ENCODE measurements around the gene PCAT6.
"Not testable (repeated sequence)": the region's sequence is repeated elsewhere in the genome, so short reads cannot be mapped to it uniquely, and the experiment has no call there.

PCAT6 gene

GRCh38 chr1:202810615-202811295, at the start of gene PCAT6:
Gene PCAT6, plus strand, starts transcription at chr1:202810954.
- peak; percentile 93 for DNase-seq (ENCODE audit: low read depth)

- DNase-seq (ENCODE audit: low read depth) = no peak
These were observed 48.7 kb upstream of the PCAT6 start for GRCh38 chr1:202762019-202762418.

GRCh38 chr1:202765721-202766120, 45.0 kb upstream of the PCAT6 start:
- DNase-seq (ENCODE audit: low read depth) = no peak

DNA sequence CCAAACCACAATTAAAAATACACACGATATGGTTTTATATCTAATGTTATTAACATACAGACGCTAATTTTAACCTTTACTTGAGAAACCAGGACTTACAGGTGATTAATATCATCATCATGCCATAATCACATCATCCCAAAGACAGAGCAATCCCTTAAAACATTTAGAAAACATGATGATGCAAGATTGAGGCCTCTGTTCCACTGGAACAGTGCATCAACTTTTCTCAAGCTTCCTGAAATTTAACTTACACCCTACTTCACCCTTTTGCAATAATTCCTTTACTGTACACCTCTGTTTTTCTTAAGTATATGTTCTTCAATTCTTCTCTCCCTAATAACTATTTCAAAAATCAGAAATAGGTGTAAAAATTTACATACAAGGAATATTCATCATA, 40.6 kb upstream of the PCAT6 start:
- no peak for DNase-seq (ENCODE audit: low read depth)

GRCh38 chr1:202781180-202781579, 29.6 kb upstream of the PCAT6 start:
- no peak for DNase-seq (ENCODE audit: low read depth)

- no peak for DNase-seq (ENCODE audit: low read depth)
These were observed 23.9 kb upstream of the PCAT6 start for GRCh38 chr1:202786804-202787203.

- no peak for DNase-seq (ENCODE audit: low read depth)
These were observed 22.0 kb upstream of the PCAT6 start for GRCh38 chr1:202788800-202789199.

DNA sequence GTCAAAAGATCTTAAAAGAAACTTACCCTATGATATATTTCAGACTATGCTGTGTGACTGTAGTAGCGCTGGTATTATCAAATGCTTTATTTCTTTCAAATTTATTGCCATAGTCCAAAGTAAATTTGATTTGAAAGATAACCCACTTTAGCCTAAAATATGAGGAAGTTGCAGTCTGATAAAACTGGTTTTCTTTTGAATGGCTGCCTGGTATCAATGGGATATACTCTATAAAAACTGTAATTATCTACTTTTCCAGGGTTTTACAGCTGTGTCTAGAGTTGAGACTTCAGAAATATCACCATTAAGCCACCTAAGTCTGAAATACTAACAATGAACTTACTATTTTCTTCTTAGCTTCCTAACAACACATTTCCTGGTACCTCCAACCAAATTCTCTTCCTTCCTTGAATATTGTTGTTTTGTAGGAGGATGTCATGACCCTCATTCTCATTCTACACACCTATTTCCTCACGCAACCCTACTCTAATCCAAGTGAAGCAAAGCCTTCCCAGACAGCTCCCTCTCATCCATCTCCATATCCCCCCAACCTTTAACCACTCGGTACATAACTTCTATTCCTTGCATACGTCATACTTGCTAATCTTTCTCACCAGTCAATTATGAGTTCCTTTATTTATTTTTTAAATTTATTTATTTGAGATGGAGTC, 19.5 kb upstream of the PCAT6 start:
- DNase-seq (ENCODE audit: low read depth) = no peak

DNA sequence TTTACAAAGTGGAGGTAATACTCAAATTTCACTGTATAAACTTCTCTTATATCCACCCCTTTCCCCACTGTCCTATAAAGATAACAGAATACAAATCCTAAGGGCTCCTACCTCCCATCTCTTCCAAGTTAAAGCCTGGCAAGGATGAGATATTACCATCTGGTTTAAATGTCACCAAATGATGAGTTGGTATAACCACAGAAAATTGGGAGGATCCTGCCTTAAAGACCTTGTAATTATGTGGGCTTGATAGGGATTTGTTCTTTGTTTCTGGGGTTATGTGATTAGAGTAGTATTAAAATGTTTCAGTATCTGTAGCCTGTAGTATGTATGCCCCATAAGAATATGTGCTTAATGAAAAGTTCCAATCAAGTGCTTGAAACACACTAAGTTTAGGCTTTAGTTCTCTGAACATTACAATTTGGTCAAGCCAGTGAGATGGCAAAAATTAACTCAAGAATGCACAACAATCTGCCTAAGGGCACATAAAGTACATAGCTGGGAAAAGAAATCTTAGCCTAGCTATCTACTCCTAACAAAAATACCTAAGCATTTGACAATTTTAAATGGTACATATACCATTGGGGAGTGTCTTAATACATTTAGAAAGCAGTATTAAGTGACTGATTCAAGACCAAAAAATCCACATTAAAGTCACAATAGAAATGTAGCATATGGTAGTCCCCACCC, 16.6 kb upstream of the PCAT6 start:
- no peak for DNase-seq (ENCODE audit: low read depth)

DNA sequence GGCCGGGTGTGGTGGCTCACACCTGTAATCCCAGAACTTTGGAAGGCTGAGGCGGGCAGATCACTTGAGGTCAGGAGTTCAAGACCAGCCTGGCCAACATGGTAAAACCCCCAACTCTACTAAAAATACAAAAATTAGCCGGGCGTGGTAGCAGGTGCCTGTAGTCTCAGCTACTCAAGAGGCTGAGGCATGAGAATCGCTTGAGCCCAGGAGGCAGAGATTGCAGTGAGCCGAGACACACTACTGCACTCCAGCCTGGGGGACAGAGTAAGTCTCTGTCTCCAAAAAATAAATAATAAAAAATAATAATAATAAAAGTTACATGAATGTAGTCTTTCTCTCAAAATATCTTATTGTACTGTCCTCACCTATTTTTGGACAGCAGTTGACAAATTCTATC, 15.8 kb upstream of the PCAT6 start:
- DNase-seq (ENCODE audit: low read depth) = not testable (repeated sequence)

GRCh38 chr1:202796670-202797069, 14.1 kb upstream of the PCAT6 start:
- no peak for DNase-seq (ENCODE audit: low read depth)

DNA sequence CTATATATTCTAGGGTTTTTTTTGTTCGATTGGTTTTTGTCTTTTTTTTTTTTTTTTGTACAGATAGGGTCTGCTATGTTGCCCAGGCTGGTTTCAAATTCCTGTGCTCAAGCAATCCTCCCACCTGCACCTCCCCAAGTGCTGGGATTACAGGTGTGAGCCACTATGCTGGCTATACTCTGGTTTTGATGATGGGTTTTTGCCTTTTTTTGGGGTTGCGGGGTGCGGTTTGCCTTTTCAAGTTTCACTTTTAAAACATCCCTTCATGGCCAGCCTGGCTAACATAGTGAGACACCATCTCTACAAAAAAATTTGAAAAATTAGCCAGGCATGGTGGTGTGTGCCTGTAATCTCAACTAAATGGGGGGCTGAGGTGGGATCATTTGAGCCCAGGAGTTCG, 12.5 kb upstream of the PCAT6 start:
- no peak for DNase-seq (ENCODE audit: low read depth)

GRCh38 chr1:202798792-202799331, 11.9 kb upstream of the PCAT6 start:
- DNase-seq (ENCODE audit: low read depth) = no peak

DNA sequence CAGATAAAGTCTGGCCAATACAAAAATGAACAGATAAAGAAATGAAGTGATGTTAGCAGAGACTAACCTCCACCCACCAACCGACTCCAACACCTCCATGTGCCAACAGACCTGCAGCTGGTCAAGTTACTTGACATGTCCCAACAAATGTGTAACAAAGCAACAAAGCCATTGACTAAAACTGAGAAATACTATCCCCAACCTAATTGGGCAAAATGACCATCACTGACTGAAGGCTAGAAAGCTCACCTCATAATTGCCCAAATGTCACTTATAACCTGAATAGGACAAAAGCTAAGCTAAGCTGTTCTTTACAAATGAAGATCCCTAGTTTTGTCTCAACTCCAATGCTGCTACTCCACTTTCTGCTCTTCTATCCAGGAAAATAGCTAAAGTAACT, 10.0 kb upstream of the PCAT6 start:
- no peak for DNase-seq (ENCODE audit: low read depth)

- DNase-seq (ENCODE audit: low read depth) = no peak
These were observed 9.6 kb upstream of the PCAT6 start for GRCh38 chr1:202801175-202801574.

DNA sequence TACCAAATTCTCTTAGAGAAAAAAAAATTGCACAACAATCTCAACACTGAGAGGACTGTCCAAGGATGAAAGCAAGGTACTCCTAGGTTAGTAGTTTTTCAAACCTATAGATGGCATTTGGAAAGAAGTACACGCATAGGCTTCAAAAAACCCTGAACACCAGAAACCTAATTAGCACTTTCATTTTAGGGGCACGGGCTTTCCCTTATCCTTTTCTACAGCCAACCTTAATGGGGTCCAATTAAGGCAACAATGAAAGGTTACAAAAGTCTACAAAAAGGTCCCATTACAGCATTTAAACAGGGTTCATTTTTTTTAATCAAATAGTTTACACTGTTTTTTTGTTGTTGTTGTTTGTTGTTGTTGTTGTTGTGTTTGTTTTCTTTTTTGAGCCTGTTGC, 8.7 kb upstream of the PCAT6 start:
- DNase-seq (ENCODE audit: low read depth) = no peak

DNA sequence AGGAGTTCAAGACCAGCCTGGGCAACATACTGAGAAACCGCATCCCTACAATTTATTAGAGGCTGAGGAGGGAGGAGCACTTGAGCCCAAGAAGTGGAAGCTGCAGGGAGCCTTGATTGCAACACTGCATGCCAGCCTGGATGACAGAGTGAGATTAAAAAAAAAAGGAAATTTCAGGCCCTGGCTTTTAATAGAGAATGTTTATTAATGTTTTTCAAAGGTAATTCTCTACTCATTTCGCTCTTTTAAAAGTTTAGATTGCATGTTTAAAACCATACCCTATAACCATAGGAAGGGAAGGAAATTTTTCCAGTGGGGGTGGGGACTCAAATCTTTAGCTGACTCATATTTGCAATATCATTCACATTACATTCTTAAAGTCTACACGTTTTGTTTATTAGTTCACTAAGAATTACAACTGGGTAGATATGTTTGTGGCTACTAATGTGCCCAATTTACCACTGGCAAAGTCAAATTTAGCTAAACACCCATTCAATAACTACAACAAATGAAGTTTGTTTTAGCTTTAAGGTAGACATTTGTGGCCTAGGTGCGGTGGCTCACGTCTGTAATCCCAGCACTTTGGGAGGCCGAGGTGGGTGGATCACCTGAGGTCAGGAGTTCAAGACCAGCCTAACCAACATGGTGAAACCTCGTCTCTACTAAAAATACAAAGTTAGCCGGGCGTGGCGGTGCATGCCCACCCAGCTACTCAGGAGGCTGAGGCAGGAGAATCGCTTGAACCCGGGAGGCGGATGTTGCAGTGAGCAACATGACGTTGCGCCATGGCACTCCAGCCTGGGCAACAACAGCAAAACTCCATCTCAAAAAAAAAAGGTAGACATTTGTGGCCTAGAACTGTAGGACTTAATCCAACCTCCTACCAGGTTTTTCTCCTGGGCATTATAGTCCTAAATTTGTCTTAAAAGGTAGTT, 7.5 kb upstream of the PCAT6 start:
- DNase-seq (ENCODE audit: low read depth) = peak; percentile 79

GRCh38 chr1:202804126-202804525, 6.6 kb upstream of the PCAT6 start:
- DNase-seq (ENCODE audit: low read depth) = no peak

GRCh38 chr1:202805886-202806844, 4.6 kb upstream of the PCAT6 start:
- peak; percentile 21 for DNase-seq (ENCODE audit: low read depth)

DNA sequence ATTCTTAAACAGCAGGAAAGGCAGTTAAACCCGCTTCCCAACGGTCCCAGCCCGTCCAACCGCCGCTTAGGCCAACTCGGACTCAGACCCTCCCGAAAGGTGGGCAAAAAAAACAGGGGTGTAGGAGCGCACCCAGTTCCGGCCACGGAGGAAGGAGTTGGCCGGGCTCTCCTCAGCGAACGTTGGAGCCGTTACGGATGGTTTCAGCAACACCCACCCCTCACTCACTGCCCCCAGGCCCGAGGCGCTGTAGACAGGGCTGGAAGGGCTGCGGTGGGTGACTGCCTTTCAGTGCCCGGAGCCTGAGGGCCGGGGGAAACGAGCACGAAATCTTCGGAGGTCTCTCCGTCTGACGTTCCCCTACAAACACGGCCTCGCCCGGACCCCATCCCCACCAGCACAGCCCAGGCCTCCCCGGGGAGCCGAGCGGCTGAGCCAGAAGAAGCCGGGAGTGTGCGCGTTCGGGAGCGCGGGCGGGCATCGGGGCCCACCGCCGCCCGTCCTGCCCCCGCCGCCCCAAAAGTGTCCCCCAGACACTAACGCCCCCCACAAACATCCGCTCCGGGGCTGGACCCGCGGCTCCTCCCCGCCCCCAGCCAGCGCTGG, 3.8 kb upstream of the PCAT6 start:
- no peak for DNase-seq (ENCODE audit: low read depth)

Measured in amniotic epithelial cell (primary cell).